Stimulated activated CD4-positive, alpha-beta T cell treated with anti-CD3 and anti-CD28 coated beads, Interleukin-1b, Interleukin-23, amount 100 ng/mL, for 48 hours (primary cell): ENCODE measurements around the gene RFFL.

ENCODE experiments used
- DNase-seq: peaks from one replicate; pipeline ENCODE4 v3.0.0-alpha.2; 2020

RFFL gene

DNA sequence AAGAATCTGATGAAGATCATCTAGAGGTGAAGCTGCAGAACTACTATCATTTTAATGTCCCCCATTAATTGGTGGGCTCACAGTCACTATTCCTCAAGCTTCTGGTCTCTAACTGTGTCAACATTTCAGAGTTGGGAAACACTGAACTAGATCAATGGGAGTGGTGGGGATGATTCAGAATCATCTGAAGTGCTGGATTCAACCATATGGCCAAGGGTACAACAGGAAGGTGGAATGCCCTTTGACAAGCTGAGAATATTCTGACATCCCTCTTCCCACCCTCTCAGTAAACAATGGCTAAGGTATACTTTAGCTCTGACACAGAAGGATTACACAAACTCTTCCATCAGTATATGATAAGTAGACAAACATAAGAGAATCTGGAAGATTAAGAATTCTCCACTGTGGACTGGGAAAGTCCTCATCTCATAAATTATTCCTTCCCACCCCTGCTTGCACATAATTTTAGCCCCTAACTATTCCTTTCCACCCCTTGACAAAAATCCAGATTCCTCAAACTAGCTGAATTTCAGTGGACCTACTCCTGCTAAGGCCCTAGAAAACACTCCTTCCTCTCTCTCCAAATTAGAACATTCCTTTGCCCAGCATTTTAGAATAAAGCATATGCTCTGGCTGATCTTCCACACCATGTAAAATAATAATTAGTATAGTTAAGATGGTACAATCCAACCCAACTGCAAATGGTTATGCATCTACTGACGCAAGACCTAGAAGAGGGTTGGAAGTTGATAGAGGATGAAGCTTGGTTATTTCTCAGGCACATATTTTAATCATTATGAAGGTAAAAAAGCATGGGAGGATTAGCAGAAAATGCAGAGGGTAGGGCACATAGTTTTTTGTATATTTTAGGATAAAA, 16.3 kb upstream of the RFFL start:
- no peak for DNase-seq

GRCh38 chr17:35076874-35077273, 13.4 kb upstream of the RFFL start:
- DNase-seq = no peak

GRCh38 chr17:35074711-35075707, 11.5 kb upstream of the RFFL start:
- no peak for DNase-seq

- peak; percentile 31 for DNase-seq
These were observed 10.6 kb upstream of the RFFL start for GRCh38 chr17:35073991-35074627.

DNA sequence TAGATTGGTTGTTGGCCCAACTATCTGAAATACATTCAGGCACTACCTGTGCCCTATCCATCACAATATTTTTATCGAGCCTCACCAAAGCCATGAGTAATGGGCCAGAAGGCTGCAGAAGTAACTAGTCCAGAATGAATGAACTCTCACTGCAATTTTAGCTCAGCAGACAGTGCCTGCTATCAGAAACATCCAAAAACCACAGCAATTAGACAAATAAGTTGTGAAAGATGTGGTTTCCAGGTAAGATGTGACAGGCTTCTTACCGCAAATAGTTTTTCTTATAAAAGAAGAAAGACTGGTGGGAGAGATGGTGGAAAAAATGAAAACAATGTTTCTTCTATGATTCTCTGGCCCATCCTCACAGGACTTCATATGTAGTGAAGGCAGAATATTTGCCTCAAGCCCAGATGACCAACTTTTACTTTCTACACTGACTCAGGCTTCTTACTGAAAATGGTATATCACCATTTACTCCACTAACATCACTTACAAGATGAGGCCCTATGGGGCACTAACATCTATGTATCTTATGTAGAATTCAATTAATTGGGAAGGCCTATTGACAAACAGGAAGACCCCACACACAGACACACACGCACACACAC, 9.8 kb upstream of the RFFL start:
- no peak for DNase-seq

DNA sequence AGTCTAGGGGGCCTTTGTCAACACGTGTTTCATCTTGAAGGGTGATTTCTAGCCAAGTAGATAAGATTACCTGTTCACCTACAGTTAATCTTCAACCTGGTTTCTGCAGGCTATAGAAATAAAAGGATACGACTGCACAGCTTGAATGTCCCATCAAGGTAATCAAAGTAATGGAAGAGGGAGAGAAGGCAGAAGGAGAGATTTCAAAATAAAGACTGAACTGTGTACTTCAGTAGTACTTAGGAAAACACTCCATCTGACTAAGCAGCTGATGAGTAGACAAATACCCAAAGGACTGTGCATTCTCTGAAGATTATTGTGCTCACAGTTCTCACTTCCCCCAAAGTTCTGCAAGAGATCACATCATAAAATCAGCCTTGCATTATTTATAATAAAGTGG, 5.8 kb upstream of the RFFL start:
- no peak for DNase-seq

- DNase-seq = no peak
These were observed 4.7 kb upstream of the RFFL start for GRCh38 chr17:35068249-35068648.

- no peak for DNase-seq
These were observed 2.4 kb upstream of the RFFL start for GRCh38 chr17:35065880-35066279.

GRCh38 chr17:35064516-35065215, 1.2 kb upstream of the RFFL start:
- DNase-seq = no peak

- no peak for DNase-seq
These were observed 1.2 kb downstream of the RFFL start for GRCh38 chr17:35062308-35062707.

- no peak for DNase-seq
These were observed 6.1 kb downstream of the RFFL start for GRCh38 chr17:35057332-35057915.

DNA sequence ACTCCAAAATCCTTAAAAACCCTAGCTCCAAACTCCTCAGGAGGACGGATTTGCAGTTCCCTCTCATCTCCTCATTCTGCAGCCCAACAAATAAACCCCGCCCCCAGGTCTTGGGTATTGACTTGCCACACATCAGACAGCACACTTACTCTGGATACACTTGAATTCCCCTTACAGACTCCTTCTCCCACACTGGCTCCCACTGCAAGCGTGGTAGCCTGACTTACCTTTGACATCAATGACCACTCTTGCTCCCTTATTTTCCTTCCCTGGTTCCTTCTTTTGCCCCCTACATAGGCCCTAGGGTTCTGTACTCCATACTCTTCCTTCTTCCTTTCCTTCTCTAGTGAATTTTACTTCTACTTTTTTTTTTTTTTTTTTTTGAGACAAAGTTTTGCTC, 7.5 kb downstream of the RFFL start:
- DNase-seq = no peak

GRCh38 chr17:35053204-35053603, 10.3 kb downstream of the RFFL start:
- DNase-seq = no peak

GRCh38 chr17:35052780-35053179, 10.7 kb downstream of the RFFL start:
- no peak for DNase-seq

DNA sequence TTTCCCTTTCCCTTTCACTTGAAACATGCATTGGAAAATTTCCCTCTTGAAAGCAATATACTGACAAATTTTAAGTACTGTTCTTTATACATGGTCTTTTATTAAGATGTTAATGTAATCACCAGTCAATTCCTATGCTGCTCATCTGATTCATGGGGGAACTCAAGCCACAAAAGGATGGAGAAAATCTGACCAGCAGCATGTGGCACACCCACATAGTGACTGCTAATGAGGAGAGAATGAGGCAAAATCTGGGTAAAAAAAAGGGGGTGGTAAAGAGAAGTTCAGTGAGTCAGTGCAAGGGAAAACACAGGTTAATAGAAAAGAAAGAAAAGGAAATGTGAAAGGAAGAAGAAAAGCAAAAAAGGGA, 11.3 kb downstream of the RFFL start:
- DNase-seq = no peak

- DNase-seq = no peak
These were observed 11.8 kb downstream of the RFFL start for GRCh38 chr17:35051579-35052240.

DNA sequence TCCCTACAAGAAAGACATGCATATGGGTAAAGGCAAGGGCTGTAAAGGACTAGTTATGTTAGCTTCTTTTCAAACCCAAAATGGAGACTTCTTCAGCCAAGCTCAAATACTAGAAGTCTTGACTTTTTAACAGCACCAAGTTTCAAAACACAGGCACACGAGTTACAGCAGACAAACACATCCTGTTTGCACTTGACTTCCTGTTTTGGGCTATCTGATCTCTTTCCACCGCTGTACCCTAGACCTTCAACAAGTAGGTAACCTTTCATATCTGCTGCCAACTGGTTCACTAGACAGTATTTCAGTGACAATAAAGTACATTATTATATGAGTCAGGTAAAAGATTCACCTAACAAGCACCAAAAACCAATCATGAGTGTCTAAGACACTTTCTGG, 12.3 kb downstream of the RFFL start:
- DNase-seq = no peak

GRCh38 chr17:35050170-35050569, 13.3 kb downstream of the RFFL start:
- DNase-seq = no peak

- DNase-seq = no peak
These were observed 14.7 kb downstream of the RFFL start for GRCh38 chr17:35048685-35049379.

- DNase-seq = peak; percentile 76
These were observed 16.7 kb downstream of the RFFL start for GRCh38 chr17:35046740-35047283.
